Smooth muscle cell (in vitro differentiated cells): ENCODE measurements around the gene FRY. TPM values are rescaled to one million over a fixed set of nuclear protein-coding genes. Genes with fewer than 3 reads are reported as not detected.

Experiments
- DNase-seq: peaks from one replicate; lab custom pipeline; 2025; ENCODE audit not compliant: unreplicated experiment; lab: John Stamatoyannopoulos, UW
- H2AFZ ChIP-seq: fragments of 200-600 bp; sonication (generic); 2 replicates; pipeline ENCODE4 v1.6.0; 2016; ENCODE audit warnings: antibody characterized with exemption, low read depth, mild to moderate bottlenecking
- H3F3A ChIP-seq: fragments of 200-600 bp; sonication (generic); 2 replicates; pipeline ENCODE4 v1.6.0; 2017; ENCODE audit warnings: antibody characterized with exemption, low read depth
- H3K27ac ChIP-seq: fragments of 200-600 bp; sonication (generic); 2 replicates; pipeline ENCODE4 v1.5.1; 2016; ENCODE audit warnings: low read depth, mild to moderate bottlenecking
- H3K27me3 ChIP-seq: fragments of 200-600 bp; sonication (generic); 2 replicates; pipeline ENCODE4 v1.6.1; 2016; ENCODE audit warnings: low read depth, mild to moderate bottlenecking
- H3K36me3 ChIP-seq: fragments of 200-600 bp; sonication (generic); 2 replicates; pipeline ENCODE4 v1.5.1; 2016; ENCODE audit warnings: low read depth
- H3K4me1 ChIP-seq: fragments of 200-600 bp; sonication (generic); 2 replicates; pipeline ENCODE4 v1.5.1; 2016; ENCODE audit warnings: low read depth
- H3K4me2 ChIP-seq: fragments of 200-600 bp; sonication (generic); 2 replicates; pipeline ENCODE4 v1.6.0; 2016; ENCODE audit warnings: mild to moderate bottlenecking
- H3K4me3 ChIP-seq: fragments of 200-600 bp; sonication (generic); 2 replicates; pipeline ENCODE4 v1.5.1; 2016; ENCODE audit warnings: mild to moderate bottlenecking
- H3K79me2 ChIP-seq: fragments of 200-600 bp; sonication (generic); 2 replicates; pipeline ENCODE4 v1.6.0; 2016; ENCODE audit warnings: low read depth, mild to moderate bottlenecking
- H3K9ac ChIP-seq: fragments of 200-600 bp; sonication (generic); 2 replicates; pipeline ENCODE4 v1.6.0; 2016; ENCODE audit warnings: low read depth
- H3K9me3 ChIP-seq: fragments of 200-600 bp; sonication (generic); replicated peaks from 2 replicates; pipeline ENCODE4 v1.5.1; 2016; ENCODE audit warnings: low read depth
- H4K20me1 ChIP-seq: fragments of 200-600 bp; sonication (generic); 2 replicates; pipeline ENCODE4 v1.6.0; 2016; ENCODE audit warnings: low read depth
- WGBS: methylation state at CpG from one replicate; pipeline ENCODE4 v1.1.7; 2016; ENCODE audit warnings: low lambda C conversion rate; 5-methylcytosine and 5-hydroxymethylcytosine counted together
- polyA plus RNA-seq: library from polyadenylated mRNA; unstranded; fragments of >200 nt; fragmentation: Nextera tagmentation; extraction: Ambion mirVana; gene quantifications from 2 replicates; pipeline ENCODE4 v1.2.1, GENCODE V29; 2016
- total RNA-seq: library from RNA; depleted of rRNA; stranded (reverse); fragments of >200 nt; gene quantifications from 2 replicates; pipeline ENCODE4 v1.2.3, GENCODE V29; 2014
- TF ChIP-seq, protein P1 (sequence below): fragments of 200-600 bp; sonication (generic); IDR thresholded peaks from 2 replicates; pipeline ENCODE4 v1.5.1; 2017; ENCODE audit warnings: borderline replicate concordance, mild to moderate bottlenecking, antibody characterized with exemption; ENCODE audit not compliant: insufficient read depth, poor library complexity, severe bottlenecking

The FRY gene
- total and polyA plus RNA-seq, 2 experiments from 2014 or later, result 1.1 to 3.2 TPM

DNA sequence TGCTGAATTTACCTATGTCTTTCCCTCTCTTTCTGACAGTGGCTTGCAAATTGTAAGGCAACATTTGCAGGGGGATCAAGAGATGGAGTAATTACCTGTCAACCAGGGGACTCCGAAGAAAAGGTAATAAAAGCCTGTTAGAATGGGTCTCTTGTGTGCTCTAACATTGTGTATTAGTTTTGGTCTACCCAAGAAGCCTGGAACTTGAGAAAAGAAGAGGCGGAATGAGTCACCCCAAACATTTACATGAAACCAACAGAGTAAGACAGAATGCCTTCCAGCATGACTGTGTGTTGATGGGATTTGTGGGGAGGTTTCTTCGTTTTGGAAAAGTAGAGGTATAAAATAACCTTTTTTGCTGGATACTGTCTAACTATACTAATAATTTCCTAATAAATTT lies 246.9 kb downstream of the FRY start:
- TF ChIP-seq, protein P1, sequence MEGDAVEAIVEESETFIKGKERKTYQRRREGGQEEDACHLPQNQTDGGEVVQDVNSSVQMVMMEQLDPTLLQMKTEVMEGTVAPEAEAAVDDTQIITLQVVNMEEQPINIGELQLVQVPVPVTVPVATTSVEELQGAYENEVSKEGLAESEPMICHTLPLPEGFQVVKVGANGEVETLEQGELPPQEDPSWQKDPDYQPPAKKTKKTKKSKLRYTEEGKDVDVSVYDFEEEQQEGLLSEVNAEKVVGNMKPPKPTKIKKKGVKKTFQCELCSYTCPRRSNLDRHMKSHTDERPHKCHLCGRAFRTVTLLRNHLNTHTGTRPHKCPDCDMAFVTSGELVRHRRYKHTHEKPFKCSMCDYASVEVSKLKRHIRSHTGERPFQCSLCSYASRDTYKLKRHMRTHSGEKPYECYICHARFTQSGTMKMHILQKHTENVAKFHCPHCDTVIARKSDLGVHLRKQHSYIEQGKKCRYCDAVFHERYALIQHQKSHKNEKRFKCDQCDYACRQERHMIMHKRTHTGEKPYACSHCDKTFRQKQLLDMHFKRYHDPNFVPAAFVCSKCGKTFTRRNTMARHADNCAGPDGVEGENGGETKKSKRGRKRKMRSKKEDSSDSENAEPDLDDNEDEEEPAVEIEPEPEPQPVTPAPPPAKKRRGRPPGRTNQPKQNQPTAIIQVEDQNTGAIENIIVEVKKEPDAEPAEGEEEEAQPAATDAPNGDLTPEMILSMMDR, result no peak
- no peaks in the 10 kb centered on the region for H3K4me1 ChIP-seq
- 52% methylated on average over 3 of the region's 3 CpGs for WGBS
- no peak overlapping the region for H2AFZ ChIP-seq
- no peaks in the 10 kb centered on the region for H3K36me3 ChIP-seq
- no peaks in the 10 kb centered on the region for H3K27me3 ChIP-seq
- H3F3A ChIP-seq, result no peaks in the 10 kb centered on the region
- peak overlapping the region; percentile 75 for H3K27ac ChIP-seq
- H3K9ac ChIP-seq, result no peak overlapping the region
- DNase-seq, result no peak
- H3K4me2 ChIP-seq, result peak overlapping the region; percentile 61
- no peak overlapping the region for H3K4me3 ChIP-seq
- H3K9me3 ChIP-seq, result no peaks in the 10 kb centered on the region
- no peaks in the 10 kb centered on the region for H3K79me2 ChIP-seq
- H4K20me1 ChIP-seq, result no peaks in the 10 kb centered on the region

DNA sequence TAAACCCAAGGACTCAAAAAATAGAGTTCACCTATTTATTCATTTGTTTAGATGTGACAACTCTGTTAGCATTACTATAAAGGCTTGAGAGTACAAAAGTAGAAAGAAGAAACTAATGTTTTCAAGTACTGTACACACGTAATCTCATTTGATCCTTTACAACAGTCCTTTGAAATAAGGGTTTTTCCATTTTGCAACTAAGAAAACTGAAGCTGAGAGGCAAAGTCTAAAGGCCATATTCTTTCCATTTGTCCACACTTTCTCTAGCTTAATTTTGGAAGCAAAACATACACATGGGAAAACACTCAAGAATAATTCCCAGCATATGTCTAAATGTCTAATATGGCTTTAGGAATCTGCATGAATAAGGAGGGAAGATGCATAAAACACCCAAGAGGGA lies 249.5 kb downstream of the FRY start:
- no peaks in the 10 kb centered on the region for H3K36me3 ChIP-seq
- no peaks in the 10 kb centered on the region for H3F3A ChIP-seq
- no peak overlapping the region for H3K27ac ChIP-seq
- no peaks in the 10 kb centered on the region for H3K79me2 ChIP-seq
- TF ChIP-seq, protein P1, result no peak
- H3K9me3 ChIP-seq, result no peaks in the 10 kb centered on the region
- 82% methylated on average over 1 of the region's 1 CpG for WGBS
- no peaks in the 10 kb centered on the region for H3K27me3 ChIP-seq
- H2AFZ ChIP-seq, result no peak overlapping the region
- DNase-seq, result no peak
- H4K20me1 ChIP-seq, result no peaks in the 10 kb centered on the region
- H3K4me2 ChIP-seq, result no peak overlapping the region
- peaks cover 11% of the 10 kb centered on the region for H3K4me1 ChIP-seq
- no peak overlapping the region for H3K4me3 ChIP-seq
- no peak overlapping the region for H3K9ac ChIP-seq

DNA sequence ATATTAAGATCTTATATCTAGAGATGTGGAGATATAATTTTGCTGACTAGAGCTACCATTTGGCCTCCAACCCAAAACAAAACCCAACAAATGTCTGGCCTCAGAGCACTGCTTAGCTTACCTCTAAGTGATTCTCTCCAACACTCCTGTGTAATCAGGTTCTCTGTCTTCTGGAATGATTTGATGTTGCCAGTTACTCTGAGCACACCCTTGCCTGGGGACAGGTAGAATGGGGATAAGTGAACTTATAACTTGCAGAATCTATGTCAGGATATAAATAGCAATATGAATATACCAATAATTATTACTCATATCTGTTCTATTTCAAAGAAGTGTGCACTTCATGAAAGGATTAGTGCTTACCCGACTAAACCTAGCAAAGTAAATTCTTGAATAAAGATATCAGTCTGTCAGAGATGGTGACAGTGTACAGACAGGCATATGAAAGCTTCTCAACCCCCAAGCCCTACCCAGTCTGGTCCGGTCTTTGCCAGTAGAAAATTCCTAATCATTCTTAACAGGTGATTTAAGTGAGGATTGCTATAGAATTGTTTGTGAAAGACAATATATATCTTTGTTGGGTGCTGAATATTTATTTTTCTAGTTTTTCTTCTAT lies 250.6 kb downstream of the FRY start:
- H3K4me1 ChIP-seq, result peaks cover 11% of the 10 kb centered on the region
- H3F3A ChIP-seq, result no peaks in the 10 kb centered on the region
- no peaks in the 10 kb centered on the region for H4K20me1 ChIP-seq
- no peak overlapping the region for H3K9ac ChIP-seq
- no peak overlapping the region for H2AFZ ChIP-seq
- no peaks in the 10 kb centered on the region for H3K36me3 ChIP-seq
- H3K27me3 ChIP-seq, result no peaks in the 10 kb centered on the region
- H3K9me3 ChIP-seq, result no peaks in the 10 kb centered on the region
- H3K27ac ChIP-seq, result no peak overlapping the region
- no peaks in the 10 kb centered on the region for H3K79me2 ChIP-seq
- no peak for DNase-seq
- H3K4me2 ChIP-seq, result no peak overlapping the region
- TF ChIP-seq, protein P1, result no peak
- WGBS, result 71% methylated on average over 2 of the region's 2 CpGs
- H3K4me3 ChIP-seq, result no peak overlapping the region

DNA sequence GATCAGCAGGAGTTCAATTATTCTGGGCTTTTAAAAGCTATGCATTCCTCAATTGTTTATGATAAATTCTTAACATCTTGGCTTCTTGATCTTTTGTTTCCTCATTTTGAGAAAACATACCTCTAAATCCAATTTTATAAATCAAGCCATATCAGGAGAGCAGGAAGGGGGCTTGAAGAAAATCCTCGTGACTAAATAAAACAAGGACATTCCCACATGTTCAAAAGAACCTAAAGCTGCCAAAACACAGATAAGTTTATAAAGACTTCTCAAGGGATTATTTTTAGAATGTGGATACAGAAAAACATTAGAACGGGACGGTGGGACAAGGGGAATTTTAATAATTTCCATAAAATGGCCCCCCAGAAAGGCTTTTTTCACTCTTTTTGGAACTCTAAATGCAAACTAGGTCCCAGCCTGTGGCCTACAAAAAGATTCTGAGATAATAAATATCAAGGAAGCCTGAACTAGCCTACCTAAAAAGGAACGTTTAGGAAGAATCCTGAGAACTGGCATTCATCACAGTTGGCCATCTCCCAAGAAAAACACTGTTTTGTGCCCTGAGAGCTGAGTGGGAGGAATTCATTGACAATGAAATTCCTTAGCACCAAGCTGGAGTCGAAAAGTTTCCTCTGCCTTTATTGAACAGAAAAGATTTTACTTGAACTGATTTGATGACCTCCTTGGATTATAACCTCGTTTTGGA lies 253.5 kb downstream of the FRY start:
- peak overlapping the region; percentile 66 for H2AFZ ChIP-seq
- DNase-seq, result no peak
- H3K9ac ChIP-seq, result no peak overlapping the region
- TF ChIP-seq, protein P1, result no peak
- 29% methylated on average over 6 of the region's 6 CpGs for WGBS
- H3K27me3 ChIP-seq, result no peaks in the 10 kb centered on the region
- no peaks in the 10 kb centered on the region for H4K20me1 ChIP-seq
- no peaks in the 10 kb centered on the region for H3F3A ChIP-seq
- H3K9me3 ChIP-seq, result no peaks in the 10 kb centered on the region
- H3K27ac ChIP-seq, result peak overlapping the region; percentile 21
- H3K4me1 ChIP-seq, result peaks cover 24% of the 10 kb centered on the region
- no peak overlapping the region for H3K4me3 ChIP-seq
- peak overlapping the region; percentile 25 for H3K4me2 ChIP-seq
- H3K79me2 ChIP-seq, result no peaks in the 10 kb centered on the region
- H3K36me3 ChIP-seq, result no peaks in the 10 kb centered on the region
